Inflammatory macrophage treated with lipopolysaccharide for 4 hours (primary cell): Measurements from ENCODE around the gene MRNIP.

Experiments
- DNase-seq: peaks from one replicate; pipeline ENCODE4 v3.0.0-alpha.2; 2020

Gene MRNIP

GRCh38 chr5:179870952-179871351 is 12.3 kb upstream of the MRNIP start:
- no peak for DNase-seq

DNA sequence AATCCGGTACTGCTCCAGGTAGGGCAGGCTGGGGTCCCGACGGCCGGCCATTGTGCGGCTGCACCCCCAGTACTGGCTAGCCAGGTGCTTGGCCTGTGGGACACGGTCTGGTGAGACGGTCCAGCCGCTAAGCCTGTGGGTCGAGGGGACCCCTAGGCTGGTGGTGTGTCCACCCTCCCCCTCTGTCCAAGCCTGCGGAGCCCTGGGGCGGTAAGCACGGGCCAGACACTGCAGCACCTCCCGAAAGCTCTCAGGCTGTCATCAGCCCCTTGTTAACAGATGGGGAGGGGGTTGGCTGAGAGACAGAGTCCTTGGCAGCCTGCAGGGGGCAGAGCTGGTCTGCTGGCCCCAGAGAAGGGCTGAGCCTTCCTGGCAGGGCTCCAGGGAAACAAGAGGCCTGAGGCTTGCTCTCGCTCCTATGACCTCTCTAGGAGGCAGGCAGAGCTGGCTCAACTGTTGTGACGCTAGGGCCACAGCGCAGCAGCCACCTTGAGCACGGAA is 11.8 kb upstream of the MRNIP start:
- no peak for DNase-seq

DNA sequence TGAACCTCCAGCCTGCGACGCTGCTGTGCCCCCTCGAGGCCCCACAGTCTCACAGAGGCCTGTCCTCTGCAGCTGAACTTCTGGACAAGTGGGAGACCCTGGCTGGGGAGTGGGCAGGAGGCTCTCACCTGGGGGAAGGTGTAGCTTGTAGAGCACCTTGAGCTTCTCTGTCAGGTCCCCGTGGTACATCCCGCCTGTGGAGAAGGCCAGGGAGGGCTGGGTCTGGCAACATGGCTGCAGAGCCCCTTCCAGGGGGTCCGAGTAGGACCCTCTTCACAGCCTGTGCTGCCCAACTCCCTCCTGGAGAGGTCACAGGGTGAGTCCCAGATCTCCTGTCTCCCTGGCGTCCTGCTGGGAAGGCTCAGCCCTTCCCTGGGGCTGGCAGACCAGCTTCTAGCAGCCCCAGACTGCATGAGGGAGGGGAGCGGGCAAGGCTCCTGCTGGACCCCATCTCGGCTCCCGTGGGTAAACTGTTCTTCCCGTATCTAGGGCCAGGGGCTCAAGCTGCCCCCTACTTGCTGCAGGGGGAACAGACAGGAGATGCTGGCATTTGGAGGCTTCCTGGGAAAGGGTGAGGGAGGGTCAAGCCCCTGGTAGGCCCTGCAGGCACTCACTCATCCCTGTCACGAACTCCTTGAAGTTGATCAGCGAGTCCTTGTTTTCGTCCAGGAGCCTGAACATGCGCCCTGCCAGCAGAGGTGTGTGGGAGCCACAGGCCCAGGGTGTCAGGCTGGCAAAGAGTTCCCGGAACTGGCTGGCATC is 11.2 kb upstream of the MRNIP start:
- no peak for DNase-seq

GRCh38 chr5:179869101-179869500 is 10.5 kb upstream of the MRNIP start:
- DNase-seq = no peak

DNA sequence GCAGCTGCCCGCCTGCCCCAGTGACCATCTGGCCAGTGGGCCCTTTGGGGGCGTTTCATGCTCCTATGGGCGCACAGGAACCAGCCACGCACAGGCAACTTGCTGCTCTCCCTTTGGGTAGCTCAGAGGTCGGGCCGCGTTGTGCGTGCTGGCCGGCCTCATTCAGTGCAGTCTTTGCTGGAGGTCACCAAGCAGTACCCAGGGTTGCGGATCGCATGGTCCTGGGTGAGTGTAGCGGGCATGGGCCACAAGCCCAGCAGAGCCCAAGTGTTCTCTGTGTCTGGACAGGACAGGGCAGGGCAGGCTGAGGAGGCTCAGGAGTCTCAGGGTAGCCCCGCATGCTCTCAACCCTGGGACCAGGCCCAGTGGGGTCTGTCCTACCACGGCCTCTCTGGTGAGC is 9.9 kb upstream of the MRNIP start:
- no peak for DNase-seq

DNA sequence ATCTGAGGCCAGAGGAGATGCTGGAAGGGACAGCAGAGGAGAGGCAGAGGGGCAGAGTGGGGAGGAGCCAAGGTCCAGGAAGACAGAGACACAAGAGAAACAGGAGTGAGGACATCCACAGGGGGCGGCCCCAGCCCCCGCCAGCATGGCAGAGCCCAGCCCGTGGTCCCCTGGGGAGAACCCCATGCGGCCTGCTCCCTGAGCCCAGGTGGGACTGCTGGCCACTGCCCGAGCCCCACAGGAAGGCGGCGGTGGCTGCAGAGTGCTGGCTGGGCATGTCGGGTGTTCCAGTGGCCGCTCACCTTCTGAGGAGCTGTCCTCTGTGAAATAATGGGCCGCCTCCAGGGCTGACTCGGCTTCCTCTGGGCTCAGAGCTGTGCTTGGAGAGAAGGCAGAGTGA is 8.9 kb upstream of the MRNIP start:
- no peak for DNase-seq

- DNase-seq = no peak
Observed at GRCh38 chr5:179867079-179867465, 8.5 kb upstream of the MRNIP start.

GRCh38 chr5:179866241-179867078 is 7.8 kb upstream of the MRNIP start:
- no peak for DNase-seq

DNA sequence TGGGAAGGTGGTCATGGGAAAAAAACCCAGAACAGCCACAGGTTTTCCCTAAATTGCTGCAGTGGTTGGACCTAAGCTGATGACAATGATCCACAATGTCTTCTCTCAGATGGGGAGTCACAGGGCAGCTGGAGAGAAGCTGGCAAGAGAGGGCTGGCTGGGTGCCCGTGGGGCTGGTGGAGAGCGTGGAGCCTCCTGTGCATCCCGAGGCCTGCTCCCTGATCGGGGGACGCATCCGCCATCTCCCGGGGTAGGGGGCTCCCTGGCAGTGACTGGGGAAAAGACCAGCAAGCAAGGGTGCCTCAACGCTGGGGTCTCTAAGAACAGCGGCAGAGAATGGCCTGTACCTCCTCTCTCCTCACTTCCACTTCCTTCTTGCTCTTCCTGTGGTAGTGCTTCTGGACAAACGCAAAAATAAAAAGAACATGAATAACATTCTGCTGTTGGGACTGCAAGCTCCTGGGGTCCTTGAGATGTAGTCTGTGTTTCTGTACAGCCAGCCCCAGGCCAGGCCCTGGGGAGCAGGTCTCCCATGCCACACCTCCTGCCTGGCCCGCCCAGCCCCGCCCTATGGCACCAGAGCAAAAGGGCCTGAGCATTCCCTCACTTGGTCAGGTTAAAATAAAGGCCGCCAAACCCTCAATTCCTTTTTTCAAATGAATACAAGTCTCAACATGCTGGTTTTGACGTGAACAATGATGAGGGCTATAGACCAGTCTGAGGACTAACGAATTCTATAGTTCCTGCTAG is 7.0 kb upstream of the MRNIP start:
- DNase-seq = no peak

- no peak for DNase-seq
Observed at GRCh38 chr5:179864686-179865085, 6.1 kb upstream of the MRNIP start.

- DNase-seq = no peak
Observed at GRCh38 chr5:179863449-179864085, 5.0 kb upstream of the MRNIP start.

DNA sequence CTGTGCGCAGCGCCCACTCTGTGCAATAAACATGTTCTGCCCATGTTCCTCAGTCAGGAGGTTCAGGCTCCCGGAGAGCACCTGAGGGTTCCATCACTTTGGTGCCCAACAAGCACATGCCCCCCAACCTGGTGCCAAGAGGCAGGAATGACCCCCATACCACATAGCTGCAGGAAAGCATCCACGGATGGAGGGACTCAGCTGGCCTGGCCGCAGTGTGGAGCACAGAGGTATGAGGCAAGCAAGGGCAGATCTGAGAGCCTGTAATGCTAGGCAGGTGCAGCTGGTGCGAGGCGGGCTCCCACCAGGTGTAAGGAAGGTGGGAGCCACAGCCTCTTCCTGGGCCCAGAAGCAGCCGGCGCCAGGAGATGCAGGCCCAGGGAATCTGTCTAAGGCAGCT is 4.3 kb upstream of the MRNIP start:
- DNase-seq = no peak

DNA sequence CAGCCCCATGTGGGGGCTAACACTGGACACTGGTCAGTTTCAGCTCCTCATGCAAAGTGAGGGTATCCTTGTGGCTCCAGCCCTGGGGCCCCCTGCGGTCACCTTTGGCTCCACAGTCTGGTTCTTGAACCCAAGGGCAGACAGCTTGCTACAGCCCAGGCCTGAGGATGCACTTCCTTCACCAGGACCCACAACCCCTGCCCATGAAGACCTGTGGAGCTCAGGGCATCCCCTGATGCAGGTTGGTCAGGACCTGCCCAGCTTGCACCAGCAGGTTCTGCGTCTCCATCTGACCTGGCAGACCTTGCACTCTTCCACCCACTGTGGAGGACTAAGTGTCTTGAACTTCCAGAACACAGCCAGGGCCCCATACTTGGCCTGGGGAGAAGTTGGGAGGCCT is 3.7 kb upstream of the MRNIP start:
- no peak for DNase-seq

DNA sequence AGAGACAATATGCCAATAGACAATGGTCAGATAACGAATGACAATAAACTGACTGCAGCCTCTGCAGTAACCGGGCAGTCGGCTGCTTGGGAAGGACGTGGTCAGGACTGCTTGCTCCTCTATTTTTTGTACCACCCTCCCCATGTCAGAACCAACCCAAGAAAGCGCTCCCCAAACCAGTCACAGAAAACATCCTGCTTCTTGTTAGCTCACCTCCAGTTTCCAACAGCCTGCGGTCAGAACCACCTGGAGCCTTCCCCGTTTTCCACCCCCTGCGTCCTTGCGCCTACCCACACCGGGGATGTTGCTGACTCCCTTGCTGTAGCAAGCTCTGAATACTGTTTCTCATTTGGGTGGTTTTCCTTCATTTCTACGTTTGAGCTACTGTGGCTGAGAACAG is 1.7 kb upstream of the MRNIP start:
- DNase-seq = no peak

DNA sequence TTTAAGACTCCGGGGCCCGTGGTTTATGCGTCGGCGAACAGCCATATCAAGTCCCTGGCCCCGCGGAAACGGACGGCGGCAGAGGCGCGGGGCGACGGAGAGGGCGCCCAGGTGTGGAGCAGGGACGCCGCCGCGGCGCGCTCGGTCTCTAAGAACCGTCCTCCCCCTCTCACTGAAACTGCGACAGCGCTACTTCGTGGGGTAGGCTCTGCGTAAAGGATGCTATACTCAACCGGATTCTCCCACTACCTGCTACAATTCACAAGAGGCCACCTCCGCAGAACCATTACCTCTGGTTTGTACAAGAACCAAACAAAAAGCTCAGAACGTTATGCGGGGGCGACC is 404 bp downstream of the MRNIP start:
- peak; percentile 11 for DNase-seq

DNA sequence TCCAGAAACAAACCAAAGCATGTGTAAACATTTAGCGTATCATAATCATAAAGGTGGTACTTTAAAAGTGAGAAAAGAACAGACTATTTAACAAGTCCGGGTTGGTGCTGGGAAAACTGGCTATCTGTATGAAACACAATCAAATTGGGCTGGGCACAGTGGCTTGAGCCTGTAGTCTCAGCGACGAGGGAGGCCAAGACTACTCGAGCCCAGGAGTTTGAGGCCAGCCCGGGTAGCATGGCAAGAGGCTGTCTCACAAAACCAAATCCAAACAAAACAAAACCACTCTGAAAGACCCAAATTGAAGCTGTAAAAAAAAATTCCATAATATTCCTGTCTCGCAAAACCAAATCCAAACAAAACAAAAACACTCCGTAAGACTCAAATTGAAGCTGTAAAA is 4.3 kb downstream of the MRNIP start:
- no peak for DNase-seq

- DNase-seq = peak; percentile 63
Observed at GRCh38 chr5:179852993-179853547, 5.5 kb downstream of the MRNIP start.

DNA sequence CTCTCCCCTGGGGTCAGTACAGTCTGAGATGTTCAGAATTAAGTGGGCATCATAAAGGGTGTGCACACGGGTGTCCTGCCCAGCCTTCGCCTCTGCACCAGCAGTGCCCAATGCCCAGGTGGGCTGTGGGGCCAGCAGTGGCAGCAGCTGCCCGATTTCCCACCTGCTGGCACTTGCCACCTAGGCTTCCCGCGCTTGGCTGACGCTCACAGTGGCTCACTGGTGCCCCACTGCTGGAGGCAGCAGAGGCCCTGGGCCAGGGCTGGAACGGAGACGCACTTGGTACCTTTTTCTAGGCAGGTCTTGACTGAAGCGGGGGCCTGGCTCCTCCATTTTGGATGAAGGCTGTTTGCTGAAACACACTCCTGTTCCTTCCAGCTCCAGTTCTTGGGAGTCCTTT is 17.0 kb downstream of the MRNIP start:
- no peak for DNase-seq

DNA sequence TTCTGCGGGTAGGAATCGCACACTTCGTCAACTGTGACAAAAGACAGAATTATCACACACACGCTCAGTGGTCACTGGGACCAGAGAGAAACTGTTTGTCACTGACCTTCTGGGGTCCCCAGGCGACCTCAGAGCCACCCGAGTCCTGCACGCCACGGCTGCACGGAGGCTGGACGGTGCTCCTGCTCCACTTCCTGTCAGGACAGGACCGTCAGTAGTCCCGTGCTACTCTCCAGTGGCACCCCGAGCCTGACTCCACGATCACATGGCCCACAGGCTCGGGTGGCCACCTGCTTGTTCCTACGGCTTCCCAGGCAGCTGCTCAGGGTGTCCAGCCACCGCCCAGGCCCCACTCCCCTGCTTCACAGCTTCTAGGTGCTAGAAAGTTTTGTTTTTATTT is 17.9 kb downstream of the MRNIP start:
- no peak for DNase-seq

DNA sequence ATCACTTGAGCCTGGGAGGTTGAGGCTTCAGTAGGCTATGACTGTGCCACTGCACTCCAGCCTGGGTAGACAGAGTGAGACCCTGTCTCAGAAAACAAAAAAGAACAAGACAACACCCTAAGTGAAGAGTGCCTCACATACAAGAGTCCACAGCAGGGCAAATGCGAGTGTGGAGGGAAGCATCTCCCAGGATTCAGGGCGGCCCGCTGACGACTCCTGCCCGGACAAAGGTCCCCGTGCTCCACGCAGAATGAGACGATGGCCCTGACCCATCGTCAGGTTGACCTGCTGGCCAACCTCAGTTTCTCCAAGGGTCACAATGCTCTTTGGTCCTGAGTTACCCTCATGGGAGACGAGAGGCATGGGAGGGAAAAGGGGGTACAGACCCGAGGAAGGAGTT is 18.3 kb downstream of the MRNIP start:
- no peak for DNase-seq

- DNase-seq = no peak
Observed at GRCh38 chr5:179839328-179840256, 19.0 kb downstream of the MRNIP start.
